Heart right ventricle (tissue), 16 donors: ENCODE data around the gene TSPAN5. TPM values are rescaled to one million over a fixed set of nuclear protein-coding genes. Genes with fewer than 3 reads are reported as not detected.
"Not testable (repeated sequence)": the region's sequence is repeated elsewhere in the genome, so short reads cannot be mapped to it uniquely, and the experiment has no call there.

Source experiments
- ATAC-seq, 8 donors: fragments of 200-7000 bp; cut with Tn5 transposase; one replicate each; pipeline ENCODE4 v1.9.1; 2020; ENCODE audit warnings: mild to moderate bottlenecking in 8 of 8, moderate library complexity in 8 of 8, moderate number of reproducible peaks in 1 of 8
- DNase-seq, 2 donors: peaks; one replicate each; pipeline ENCODE4 v3.0.0-alpha.2; 2020
- H3K27ac ChIP-seq, 10 donors: fragments of 200-600 bp; sonication (generic) in 2 of 10; one replicate each; pipeline versions ENCODE4 v1.5.0 to v1.8.0; 2020 to 2022; ENCODE audit warnings: mild to moderate bottlenecking in 3 of 10
- H3K27me3 ChIP-seq, 7 donors: fragments of 200-600 bp; one replicate each; pipeline ENCODE4 v1.8.0; 2021 to 2022; ENCODE audit warnings: mild to moderate bottlenecking in 2 of 7
- H3K36me3 ChIP-seq, 9 donors: fragments of 200-600 bp; sonication (generic) in 1 of 9; one replicate each; pipeline versions ENCODE4 v1.5.0 to v1.8.0; 2020 to 2022; ENCODE audit warnings: mild to moderate bottlenecking in 2 of 9
- H3K4me1 ChIP-seq, 9 donors: fragments of 200-600 bp; sonication (generic) in 1 of 9; one replicate each; pipeline versions ENCODE4 v1.5.0 to v1.8.0; 2020 to 2022; ENCODE audit warnings: mild to moderate bottlenecking in 4 of 9
- H3K4me3 ChIP-seq, 10 donors: fragments of 200-600 bp; sonication (generic) in 2 of 10; one replicate each; pipeline versions ENCODE4 v1.5.0 to v1.8.0; 2020 to 2022; ENCODE audit warnings: mild to moderate bottlenecking in 7 of 10, moderate library complexity in 2 of 10
- H3K9me3 ChIP-seq, 11 donors: fragments of 200-600 bp in 10 of 11; sonication (generic) in 2 of 11; one replicate each; pipeline versions ENCODE4 v1.5.0 to v1.8.0; 2013 to 2022; ENCODE audit warnings: mild to moderate bottlenecking in 2 of 11, control low read depth in 1 of 11, moderate library complexity in 1 of 11
- WGBS, 2 donors: extraction: QIAGEN DNeasy Blood & Tissue Kit; methylation state at CpG; one replicate each; pipeline ENCODE4 v1.1.7; 2013; ENCODE audit warnings: inconsistent platforms in 1 of 2; 5-methylcytosine and 5-hydroxymethylcytosine counted together
- intact Hi-C, 10 donors: fragments of 100-400 bp; cut with DNase I; formaldehyde crosslinking; loops; one replicate each; pipeline versions ENCODE4 v1.11.1 to v1.14.2; 2022
- polyA plus RNA-seq, 2 donors: library from polyadenylated mRNA; stranded (reverse); fragments of 200-250 nt; gene quantifications; one replicate each; pipeline ENCODE4 v1.2.3, GENCODE V29; 2013
- total RNA-seq, 10 donors: library from RNA; stranded (reverse); fragmentation: NEBNext Ultra II Directional in 3 of 10; extraction: Animal tissue kit (Norgen Biotek cat#: 25700) in 3 of 10; gene quantifications; one replicate each; pipeline versions ENCODE4 v1.2.1 to v1.2.4, GENCODE V29; 2021 to 2023
- TF ChIP-seq, protein P1 (sequence below), 9 donors: fragments of 200-600 bp; sonication (generic) in 2 of 9; IDR thresholded peaks; one replicate each; pipeline versions ENCODE4 v1.5.0 to v1.8.0; 2021 to 2022; ENCODE audit warnings: antibody characterized with exemption in 9 of 9, mild to moderate bottlenecking in 5 of 9, moderate library complexity in 1 of 9
- donor health status: Arrhythmogenic right ventricular cardiomyopathy.
- donor health status: ischemic (EF 13 %, LVEDD 7.1; RV severe dilation, severe dysfunction).
- donor health status: healthy with polysubstance abuse.
- donor health status: DM: no; HTN: yes; CAD: no.
- donor health status: DM: no; HTN: no; CAD: no.
- donor health status: ischemic (EF 25% LVEDD 6.9; RV normal size, moderate dysfunction).
- donor health status: ischemic (EF 25% LVEDD 5.7; RV mildly dilated, moderate dysfunction).
- donor health status: healthy.
- donor health status: DM: yes; HTN: yes; CAD: no.
- donor health status: Ischemic cardiomyopathy.
- donor health status: ischemic (EF 35%, LVEDD 5.7; RV mildly dilated, moderate dysfunction).
- donor health status: nonischemic (EF 11% LVEDD 7.7; RV severe dilation, severe dysfunction).
- donor health status: DM: yes; HTN: yes; CAD: no.
- donor health status: PGD.
- donor health status: ischemic (EF 29% LVEDD 5.4; RV normal size, mild dysfunction).
- donor health status: nonischemic (EF 23%, LVEDD 6.1; RV moderate dilation, normal function).

TSPAN5 gene
- total and polyA plus RNA-seq, 12 donors = 0.85 to 6.7 (median 3.8) TPM

GRCh38 chr4:98539741-98540140, 118.7 kb downstream of the TSPAN5 start:
- Histone ChIP-seq H3K4me1 (no peaks in the 10 kb centered on the region), H3K4me3 (no peak overlapping the region), H3K27ac (no peak overlapping the region), H3K36me3 (no peaks in the 10 kb centered on the region), H3K9me3 (no peaks in the 10 kb centered on the region), H3K27me3 (no peaks in the 10 kb centered on the region)
- intact Hi-C loops = no loop called here
- TF ChIP-seq, protein P1, sequence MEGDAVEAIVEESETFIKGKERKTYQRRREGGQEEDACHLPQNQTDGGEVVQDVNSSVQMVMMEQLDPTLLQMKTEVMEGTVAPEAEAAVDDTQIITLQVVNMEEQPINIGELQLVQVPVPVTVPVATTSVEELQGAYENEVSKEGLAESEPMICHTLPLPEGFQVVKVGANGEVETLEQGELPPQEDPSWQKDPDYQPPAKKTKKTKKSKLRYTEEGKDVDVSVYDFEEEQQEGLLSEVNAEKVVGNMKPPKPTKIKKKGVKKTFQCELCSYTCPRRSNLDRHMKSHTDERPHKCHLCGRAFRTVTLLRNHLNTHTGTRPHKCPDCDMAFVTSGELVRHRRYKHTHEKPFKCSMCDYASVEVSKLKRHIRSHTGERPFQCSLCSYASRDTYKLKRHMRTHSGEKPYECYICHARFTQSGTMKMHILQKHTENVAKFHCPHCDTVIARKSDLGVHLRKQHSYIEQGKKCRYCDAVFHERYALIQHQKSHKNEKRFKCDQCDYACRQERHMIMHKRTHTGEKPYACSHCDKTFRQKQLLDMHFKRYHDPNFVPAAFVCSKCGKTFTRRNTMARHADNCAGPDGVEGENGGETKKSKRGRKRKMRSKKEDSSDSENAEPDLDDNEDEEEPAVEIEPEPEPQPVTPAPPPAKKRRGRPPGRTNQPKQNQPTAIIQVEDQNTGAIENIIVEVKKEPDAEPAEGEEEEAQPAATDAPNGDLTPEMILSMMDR (IDR thresholded peaks at IDR 0.05) = no peak
- 98% methylated on average over 5 of the region's 5 CpGs for WGBS, 2 donors
- DNase-seq (no peak), ATAC-seq (no peak)

- ATAC-seq (no peak), DNase-seq (no peak)
- Histone ChIP-seq H3K27ac (no peak overlapping the region), H3K36me3 (no peaks in the 10 kb centered on the region), H3K4me3 (no peak overlapping the region), H3K9me3 (no peaks in the 10 kb centered on the region), H3K4me1 (no peaks in the 10 kb centered on the region), H3K27me3 (no peaks in the 10 kb centered on the region)
- WGBS, 2 donors = 98 to 100% methylated on average over 1 of the region's 1 CpG
- TF ChIP-seq, protein P1 (IDR thresholded peaks at IDR 0.05) = no peak
- intact Hi-C loops = no loop called here
These were observed 119.1 kb downstream of the TSPAN5 start for GRCh38 chr4:98539299-98539698.

DNA sequence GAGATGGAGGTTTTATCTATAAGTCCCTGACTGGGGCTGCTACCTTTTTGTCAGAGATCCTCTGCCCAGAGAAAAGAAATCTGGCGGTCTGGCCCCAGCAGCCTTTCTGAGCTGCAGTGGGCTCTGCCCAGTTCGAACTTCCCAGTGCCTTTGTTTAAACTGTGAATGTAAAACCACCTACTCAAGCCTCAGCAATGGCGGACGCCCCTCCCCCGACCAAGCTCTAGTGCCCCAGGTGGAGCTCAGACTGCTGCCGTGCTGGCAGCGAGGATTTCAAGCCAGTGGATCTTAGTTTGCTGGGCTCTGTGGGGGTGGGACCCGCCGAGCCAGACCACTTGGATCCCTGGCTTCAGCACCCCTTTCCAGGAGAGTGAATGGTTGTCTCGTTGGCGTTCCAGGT, 121.8 kb downstream of the TSPAN5 start:
- DNase-seq (no peak), ATAC-seq (no peak)
- intact Hi-C loops = no loop called here
- TF ChIP-seq, protein P1 (IDR thresholded peaks at IDR 0.05) = no peak
- H3K9me3 ChIP-seq = peaks cover 0 to 4% (median 0%) of the 10 kb centered on the region in 11 donors
- H3K4me3 ChIP-seq = no peak overlapping the region
- H3K27ac ChIP-seq = no peak overlapping the region
- H3K36me3 ChIP-seq = no peaks in the 10 kb centered on the region
- no peaks in the 10 kb centered on the region for H3K4me1 ChIP-seq
- no peaks in the 10 kb centered on the region for H3K27me3 ChIP-seq
- WGBS, 2 donors = 94 to 96% methylated on average over 11 of the region's 11 CpGs

DNA sequence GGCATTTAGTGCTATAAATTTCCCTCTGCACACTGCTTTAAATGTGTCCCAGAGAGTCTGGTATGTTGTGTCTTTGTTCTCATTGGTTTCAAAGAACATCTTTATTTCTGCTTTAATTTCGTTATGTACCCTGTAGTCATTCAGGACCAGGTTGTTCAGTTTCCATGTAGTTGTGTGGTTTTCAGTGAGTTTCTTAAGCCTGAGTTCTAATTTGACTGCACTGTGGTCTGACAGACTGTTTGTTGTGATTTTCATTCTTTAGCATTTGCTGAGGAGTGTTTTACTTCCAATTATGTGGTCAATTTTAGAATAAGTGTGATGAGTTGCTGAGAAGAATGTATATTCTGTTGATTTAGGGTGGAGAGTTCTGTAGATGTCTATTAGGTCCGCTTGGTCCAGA, 124.3 kb downstream of the TSPAN5 start:
- ATAC-seq = not testable (repeated sequence)

DNA sequence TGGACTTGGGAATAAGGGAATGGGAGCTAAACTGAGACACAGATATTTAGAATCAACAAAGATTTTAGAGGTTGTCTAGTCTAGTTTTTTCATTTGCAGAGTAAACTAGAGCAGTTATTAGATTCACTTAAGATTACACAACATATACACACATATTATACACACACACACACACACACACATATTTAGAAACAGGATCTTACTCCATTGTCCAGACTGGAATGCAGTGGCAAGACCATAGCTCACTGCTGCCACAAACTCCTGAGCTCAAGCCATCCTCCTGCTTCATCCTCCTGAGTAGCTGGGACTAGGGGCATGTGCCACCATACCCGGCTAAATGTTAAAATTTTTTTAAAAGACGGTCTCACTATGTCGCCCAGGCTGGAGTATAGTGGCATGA, 127.8 kb downstream of the TSPAN5 start:
- H3K36me3 ChIP-seq = no peaks in the 10 kb centered on the region
- TF ChIP-seq, protein P1 (IDR thresholded peaks at IDR 0.05) = no peak
- peaks cover 0 to 12% (median 0%) of the 10 kb centered on the region in 9 donors for H3K4me1 ChIP-seq
- no peak overlapping the region for H3K27ac ChIP-seq
- 95 to 98% methylated on average over 3 of the region's 3 CpGs for WGBS, 2 donors
- no peak for DNase-seq
- no peak for ATAC-seq
- intact Hi-C loops = no loop called here
- H3K27me3 ChIP-seq = no peaks in the 10 kb centered on the region
- peaks cover 0 to 8% (median 0%) of the 10 kb centered on the region in 11 donors for H3K9me3 ChIP-seq
- H3K4me3 ChIP-seq = no peak overlapping the region

More for the DNA sequence above, 124.3 kb downstream of the TSPAN5 start:
- H3K9me3 ChIP-seq, DNase-seq, H3K27ac ChIP-seq, H3K36me3 ChIP-seq, H3K27me3 ChIP-seq, H3K4me3 ChIP-seq, intact Hi-C loops, H3K4me1 ChIP-seq: not testable (repeated sequence)
- 93 to 94% methylated on average over 2 of the region's 2 CpGs for WGBS, 2 donors
